Ramos (cell line): ENCODE data around the gene MLXIPL.

ENCODE experiments used
- in situ Hi-C: fragments of 300-500 bp; cut with MboI; formaldehyde crosslinking; loops from one replicate; pipeline ENCODE4 v1.14.3; 2022; ENCODE audit warnings: low sequenced_read_pairs; ENCODE audit not compliant: unreplicated experiment

The MLXIPL gene

DNA sequence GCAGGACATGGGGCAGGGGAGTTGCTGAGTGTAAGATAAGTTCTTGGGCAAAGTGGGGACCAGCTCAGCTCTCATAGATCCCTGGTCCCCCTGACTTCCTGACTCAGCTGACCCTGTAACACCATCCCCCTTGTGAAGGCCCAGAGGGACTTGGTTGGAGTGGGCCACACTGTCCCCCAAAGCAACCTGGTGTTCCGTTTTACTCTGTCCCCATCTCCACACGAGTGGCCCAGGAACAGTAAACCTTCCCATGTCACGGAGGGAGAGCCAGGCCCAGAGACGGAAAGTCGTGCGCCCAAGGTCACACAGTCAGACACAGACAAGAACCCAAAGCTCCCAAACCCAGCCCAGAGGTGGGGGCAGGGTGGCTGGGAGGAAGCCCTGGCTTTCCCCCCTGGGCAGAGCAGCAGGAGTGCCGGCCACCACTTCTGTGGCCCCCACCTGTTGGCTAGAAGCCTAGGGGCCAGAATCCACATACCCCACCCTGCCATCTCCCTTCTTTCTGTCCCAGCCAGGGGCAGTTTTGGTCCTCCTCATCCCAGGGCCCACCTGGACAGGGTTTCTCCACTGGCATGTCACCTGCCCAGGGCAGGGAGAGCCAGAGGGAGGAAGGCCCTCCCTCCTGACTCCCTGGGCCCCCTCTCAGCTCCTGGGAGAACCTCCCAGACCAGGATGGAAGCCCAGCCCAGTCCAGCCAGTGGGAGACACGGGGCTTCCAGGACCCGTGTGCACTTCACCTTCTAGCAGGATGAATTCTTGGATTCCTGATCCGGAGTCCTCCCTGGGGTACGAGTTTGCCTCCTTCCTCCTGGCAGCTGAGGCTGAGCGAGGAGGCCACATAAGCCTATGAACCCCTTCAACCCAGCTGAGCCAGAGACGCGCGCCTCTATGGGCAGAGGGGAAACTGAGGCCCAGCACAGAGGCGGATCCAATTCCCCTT lies 22.7 kb upstream of the MLXIPL start:
- in situ Hi-C loops, result no loop called here

DNA sequence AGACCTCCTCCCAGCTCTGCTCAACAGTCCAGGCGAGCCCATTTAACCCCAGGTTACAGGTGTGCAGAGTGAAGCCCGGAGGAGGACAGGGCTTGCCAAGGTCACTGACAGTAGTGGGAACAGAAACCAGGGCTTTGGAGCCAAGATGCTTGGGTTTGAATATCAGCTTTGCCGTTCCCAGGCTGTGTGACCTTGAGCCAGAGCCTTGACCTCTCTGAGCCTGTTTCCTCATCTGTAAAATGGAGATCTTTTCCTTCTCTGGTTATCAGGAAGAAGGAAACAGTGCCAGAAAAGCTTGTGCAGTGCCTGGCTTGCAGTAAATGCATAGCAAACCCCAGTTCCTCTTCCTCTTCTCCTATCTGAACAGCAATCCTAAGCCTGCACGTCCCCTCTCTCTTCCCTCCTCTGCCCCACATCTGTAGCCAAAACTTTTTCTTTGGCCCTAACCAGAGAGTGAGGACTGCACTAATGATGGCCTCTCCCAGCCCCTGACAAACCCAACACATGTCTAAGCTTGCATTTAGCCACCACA lies 21.4 kb upstream of the MLXIPL start:
- in situ Hi-C loops, result no loop called here

DNA sequence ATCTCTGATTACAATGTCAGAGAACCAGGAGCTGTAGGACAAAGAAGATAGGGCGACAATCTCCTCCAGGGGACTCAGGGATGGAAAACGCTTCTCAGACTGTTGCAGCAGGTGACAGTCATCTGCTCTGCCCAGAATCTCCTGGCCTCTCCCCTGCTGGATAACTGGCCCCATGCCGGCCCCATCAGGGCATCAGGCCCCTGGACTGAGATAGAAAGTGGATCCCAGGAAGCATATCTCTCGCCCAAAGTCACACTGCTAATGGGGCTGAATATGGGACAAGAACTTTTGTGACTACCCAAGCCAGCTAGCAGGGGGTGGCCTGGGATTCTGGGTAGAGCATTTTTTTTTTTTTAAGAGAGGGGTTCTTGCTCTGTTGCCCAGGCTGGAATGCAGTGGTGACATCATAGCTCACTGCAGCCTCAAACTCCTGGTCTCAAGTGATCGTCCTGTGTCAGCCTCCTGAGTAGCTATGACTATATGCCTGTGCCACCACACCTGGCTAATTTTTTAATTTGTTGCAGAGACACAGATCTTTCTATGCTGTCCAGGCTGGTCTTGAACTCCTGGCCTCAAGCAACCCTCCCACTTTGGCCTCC lies 20.5 kb upstream of the MLXIPL start:
- in situ Hi-C loops, result no loop called here

GRCh38 chr7:73642834-73643233 lies 18.5 kb upstream of the MLXIPL start:
- in situ Hi-C loops, result no loop called here

DNA sequence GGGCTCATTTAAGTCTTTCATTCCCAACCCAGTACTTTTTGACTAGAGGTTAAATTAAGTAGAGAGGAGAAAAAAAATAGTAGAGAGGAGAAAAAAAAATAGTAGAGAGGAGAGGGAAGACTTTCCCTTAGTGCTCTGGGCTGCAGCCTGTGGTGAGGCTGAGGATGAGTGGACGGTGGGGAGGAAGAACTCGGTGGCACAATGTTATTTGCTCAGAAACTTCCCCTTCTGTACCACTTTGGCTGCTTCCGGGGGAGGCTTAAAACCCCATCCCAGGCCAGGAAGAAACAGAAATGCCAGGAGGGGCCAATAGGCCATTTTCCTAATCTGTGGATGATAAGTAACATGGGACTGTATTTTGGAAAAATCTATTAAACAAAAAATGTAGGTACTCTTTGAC lies 14.6 kb upstream of the MLXIPL start:
- in situ Hi-C loops, result no loop called here

DNA sequence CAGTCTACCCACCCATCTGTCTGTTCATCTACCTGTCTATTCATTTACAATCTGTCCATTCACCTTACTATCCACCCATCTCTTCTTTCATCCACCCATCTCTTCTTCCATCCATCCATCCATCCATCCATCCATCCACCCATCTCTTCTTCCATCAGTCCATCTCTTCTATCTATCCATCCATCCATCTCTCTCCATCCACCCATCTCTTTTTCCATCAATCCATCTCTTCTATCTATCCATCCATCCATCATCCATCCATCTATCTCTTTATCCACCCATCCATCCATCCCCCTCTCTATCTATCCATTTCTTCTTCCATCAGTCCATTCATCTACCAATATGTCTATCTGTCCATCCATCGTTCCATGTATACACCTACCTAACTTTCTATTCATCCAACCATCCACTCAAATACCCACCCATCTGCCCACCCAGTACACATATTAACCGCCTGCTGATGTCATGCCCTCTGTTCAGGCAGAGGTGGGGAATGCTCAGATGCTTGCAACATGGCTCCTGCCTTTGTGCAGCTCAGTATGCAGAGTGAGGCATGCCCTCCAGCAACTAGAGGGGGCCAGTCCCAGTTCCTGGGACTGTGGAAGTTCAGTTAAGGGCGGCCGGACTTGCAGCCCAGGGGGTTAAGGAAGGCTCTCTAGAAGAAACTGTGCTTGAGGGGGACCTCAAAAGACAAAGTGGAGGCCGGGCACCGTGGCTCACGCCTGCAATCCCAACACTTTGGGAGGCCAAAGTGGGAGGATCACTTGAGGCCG lies 11.3 kb upstream of the MLXIPL start:
- in situ Hi-C loops, result no loop called here

GRCh38 chr7:73633844-73634243 lies 9.5 kb upstream of the MLXIPL start:
- in situ Hi-C loops, result no loop called here

DNA sequence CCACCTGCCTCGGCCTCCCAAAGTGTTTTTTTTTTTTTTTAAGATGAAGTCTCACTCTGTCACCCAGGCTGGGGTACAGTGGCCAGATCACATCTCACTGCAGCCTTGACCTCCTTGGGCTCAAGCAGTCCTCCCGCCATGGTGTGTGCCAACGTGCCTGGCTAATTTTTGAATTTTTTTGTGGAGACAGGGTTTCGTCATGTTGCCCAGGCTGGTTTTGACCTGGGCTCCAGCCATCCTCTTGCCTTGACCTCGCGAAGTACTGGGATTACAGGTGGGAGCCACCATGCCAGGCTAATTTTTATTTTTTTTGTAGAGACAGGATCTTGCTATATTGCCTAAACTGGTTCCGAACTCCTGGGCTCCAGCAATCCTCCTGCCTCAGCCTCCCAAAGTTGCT lies 9.0 kb upstream of the MLXIPL start:
- in situ Hi-C loops, result no loop called here

GRCh38 chr7:73631558-73631957 lies 7.2 kb upstream of the MLXIPL start:
- in situ Hi-C loops, result no loop called here

- in situ Hi-C loops, result no loop called here
These were observed 4.2 kb upstream of the MLXIPL start for GRCh38 chr7:73628504-73628903.

- in situ Hi-C loops, result no loop called here
These were observed 2.5 kb upstream of the MLXIPL start for GRCh38 chr7:73626814-73627213.

- in situ Hi-C loops, result no loop called here
These were observed 954 bp upstream of the MLXIPL start for GRCh38 chr7:73625276-73625675.

DNA sequence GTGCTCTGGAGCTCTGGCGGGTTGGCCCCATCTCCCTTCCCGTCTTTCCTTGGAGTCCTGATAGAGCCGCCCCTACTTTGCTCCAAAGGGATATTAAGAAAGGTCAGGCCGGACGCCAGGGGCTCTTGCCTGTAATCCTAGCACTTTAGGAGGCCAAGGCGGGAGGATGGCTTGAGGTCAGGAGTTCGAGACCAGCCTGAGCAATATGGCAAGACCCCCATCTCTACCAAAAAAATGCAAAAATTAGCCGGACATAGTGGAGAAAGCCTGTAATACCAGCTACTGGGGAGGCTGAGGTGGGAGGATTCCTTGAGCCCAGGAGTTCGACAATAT lies 313 bp upstream of the MLXIPL start:
- in situ Hi-C loops, result no loop called here

GRCh38 chr7:73622909-73623797 lies 1.2 kb downstream of the MLXIPL start:
- in situ Hi-C loops, result no loop called here

DNA sequence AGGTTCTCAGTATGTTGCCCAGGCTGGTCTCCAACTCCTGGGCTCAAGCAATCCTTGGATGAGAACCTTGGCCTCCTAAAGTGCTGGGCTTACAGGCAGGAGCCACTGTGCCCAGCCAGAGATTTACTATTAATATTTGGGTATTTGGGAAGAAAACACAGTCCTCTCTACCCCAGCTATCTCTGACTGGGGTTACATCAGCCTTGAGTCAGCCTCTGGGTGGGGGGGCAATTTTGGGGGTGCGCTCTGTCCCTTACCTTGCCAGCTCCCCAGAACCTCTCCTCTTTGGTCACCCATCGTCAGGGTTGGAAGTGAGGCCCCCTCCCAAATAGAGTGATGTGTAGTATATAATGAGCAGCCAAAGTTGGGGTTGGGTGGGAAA lies 1.8 kb downstream of the MLXIPL start:
- in situ Hi-C loops, result no loop called here

GRCh38 chr7:73621168-73622063 lies 2.9 kb downstream of the MLXIPL start:
- in situ Hi-C loops, result no loop called here

- in situ Hi-C loops, result loop anchor here (10.0 kb wide), 1 partner anchor 235 kb away; no protein-coding TSS in a partner anchor
These were observed 4.9 kb downstream of the MLXIPL start for GRCh38 chr7:73619394-73619793.

DNA sequence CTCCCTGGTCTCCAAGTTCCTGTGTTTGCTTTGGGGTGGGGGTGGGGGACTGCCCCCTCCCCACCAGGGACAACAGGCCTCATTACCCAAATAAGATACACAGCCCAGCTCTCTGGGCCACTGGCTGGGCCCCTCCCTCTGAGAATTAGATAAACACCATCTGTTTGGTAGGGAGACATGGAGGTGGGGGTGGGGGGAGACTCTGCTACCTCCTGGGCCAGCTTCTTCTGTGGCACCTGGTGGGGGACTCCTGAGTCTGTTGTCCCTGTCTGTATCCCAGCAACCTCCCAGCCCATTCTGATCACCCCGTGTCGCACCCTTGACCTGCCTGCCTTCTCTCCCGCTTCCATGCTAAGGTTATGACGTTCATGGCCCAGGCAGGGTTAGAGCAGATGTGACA lies 5.8 kb downstream of the MLXIPL start:
- in situ Hi-C loops, result loop anchor here (10.0 kb wide), 1 partner anchor 236 kb away; no protein-coding TSS in a partner anchor

DNA sequence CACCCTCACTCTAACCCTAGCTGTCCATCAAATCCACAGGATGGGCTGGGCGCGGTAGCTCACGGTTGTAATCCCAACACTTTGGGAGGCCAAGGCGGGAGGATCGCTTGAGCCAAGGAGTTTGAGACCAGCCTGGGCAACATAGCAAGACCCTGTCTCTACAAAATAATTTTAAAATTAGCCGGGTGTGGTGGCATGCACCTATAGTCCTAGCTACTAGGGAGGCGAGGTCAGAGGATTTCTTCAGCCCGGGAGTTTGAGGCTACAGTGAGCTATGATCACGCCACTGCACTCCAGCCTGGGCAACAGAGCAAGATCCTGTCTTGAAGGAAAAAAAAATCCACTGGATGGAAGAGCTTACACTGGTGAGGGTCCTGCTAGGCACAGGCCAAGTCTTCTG lies 6.8 kb downstream of the MLXIPL start:
- in situ Hi-C loops, result loop anchor here (10.0 kb wide), 1 partner anchor 237 kb away; no protein-coding TSS in a partner anchor
